NCI-H1105 (cell line): ENCODE results near the gene UNC13A.

Experiments
- DNase-seq: peaks from one replicate; lab custom pipeline; 2025; lab: John Stamatoyannopoulos, UW

UNC13A gene

DNA sequence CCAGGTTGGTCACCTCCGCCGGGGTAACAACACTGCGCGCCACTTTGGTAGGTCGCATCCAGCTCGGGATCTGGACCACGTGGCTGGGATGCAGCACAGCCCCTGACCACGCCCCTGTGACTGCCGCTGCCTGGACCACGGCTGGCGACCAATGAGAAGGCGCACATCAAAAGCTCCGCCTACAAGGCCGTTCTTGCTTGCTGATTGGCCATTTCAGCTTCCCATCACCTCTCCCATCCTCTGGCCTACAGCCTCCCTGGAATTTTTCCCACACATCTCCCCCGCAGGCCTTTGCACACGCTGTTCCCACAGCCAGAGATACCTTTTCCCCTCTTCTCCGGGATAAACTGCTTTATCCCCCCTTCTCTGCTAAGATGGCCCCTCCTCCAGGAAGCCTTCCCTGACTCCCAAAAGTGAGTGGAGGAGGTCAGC lies 18.6 kb upstream of the UNC13A start:
- DNase-seq: no peak

DNA sequence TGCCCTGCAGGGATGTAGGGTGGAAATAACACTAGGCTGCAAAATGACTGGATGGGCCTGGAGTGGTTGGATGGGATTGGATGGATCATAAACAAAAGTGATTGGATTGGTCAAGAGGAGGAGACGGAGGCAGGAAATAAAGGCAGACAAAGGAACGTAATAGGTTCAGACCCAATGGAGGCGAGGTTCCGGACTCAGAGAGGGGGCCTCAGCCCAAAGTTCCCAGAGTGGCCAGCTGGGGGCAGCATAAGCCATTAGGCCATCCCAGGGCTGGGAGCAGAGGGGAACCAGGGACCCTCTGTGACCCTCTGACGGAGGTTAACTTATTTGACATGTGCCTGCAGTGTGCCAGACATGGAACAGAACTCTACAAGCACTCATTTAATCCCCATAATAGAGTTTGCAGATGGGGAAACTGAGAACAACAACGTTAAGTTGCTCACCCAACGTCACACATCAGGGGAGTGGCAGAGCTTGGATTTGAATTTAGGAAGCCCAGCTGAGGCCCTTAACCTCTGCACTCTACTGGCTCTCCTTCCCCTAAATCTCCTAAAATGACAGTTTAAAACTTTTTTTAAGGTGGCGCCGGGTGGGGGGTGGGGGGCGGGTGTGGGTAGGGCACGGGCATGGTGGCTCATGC lies 15.8 kb upstream of the UNC13A start:
- no peak for DNase-seq

DNA sequence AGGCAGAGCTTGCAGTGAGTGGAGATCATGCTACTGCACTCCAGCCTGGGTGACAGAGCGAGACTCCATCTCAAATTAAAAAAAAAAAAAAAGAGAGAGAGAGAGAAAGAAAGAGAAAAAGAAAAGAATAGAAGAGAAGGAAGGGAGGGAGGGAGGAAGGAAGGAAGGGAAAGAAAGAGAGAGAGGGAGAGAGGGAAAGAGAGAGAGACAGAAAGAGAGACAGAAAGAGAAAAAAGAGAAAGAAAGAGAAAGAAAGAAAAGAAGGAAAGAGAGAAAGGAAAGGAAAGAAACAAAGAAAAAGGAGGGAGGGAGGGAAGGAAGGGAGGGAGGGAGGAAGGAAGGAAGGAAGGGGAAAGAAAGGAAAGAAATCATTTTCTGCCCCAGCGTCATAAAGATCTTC lies 7.0 kb upstream of the UNC13A start:
- DNase-seq: no peak

DNA sequence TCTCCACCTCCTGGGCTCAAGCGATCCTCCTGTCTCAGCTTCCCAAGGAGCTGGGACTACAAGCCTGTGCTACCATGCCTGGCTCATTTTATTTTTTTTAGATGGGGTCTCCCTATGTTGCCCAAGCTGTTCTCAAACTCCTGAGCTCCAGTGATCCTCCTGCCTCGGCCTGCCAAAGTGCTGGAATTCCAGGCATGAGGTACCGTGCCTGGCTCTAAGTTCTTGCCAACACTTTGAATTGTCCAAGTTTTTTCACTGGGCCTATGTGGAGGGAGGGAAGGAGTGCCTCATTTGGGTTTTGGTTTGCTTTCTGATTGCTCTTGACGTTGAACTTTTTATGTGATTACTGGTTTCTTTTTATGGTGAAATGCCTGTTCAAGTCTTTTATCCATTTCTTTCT lies 4.4 kb upstream of the UNC13A start:
- DNase-seq: no peak

DNA sequence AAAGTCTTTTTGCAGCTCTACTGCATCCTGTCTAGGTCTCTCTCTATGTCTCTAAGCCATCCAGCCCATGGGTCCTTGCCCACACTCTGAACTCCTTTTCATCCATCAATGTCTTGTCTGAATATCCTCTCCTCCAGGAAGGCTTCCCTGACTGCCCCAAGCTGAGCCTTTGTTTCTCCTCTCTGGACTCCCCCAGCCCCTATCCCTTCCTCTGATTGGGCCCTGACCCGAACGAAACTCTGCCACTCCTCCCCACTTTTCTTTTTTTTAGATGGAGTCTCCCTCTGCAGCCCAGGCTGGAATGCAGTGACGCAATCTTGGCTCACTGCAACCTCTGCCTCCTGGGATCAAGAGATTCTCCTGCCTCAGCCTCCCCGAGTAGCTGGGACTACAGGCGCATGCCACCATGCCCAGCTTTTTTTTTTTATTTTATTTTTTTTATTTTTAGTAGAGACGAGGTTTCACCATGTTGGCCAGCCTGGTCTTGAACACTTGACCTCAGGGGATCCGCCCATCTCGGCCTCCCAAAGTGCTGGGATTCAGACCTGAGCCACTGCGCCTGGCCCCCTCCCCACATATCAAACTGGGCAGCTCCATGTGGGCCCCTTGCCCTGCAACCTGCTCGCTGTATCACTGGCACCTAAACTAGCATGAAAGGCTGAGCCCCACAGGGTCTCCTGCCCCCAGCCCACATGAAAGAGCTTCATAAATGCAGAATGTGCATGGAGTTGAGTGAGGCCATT lies 870 bp upstream of the UNC13A start:
- DNase-seq: no peak

DNA sequence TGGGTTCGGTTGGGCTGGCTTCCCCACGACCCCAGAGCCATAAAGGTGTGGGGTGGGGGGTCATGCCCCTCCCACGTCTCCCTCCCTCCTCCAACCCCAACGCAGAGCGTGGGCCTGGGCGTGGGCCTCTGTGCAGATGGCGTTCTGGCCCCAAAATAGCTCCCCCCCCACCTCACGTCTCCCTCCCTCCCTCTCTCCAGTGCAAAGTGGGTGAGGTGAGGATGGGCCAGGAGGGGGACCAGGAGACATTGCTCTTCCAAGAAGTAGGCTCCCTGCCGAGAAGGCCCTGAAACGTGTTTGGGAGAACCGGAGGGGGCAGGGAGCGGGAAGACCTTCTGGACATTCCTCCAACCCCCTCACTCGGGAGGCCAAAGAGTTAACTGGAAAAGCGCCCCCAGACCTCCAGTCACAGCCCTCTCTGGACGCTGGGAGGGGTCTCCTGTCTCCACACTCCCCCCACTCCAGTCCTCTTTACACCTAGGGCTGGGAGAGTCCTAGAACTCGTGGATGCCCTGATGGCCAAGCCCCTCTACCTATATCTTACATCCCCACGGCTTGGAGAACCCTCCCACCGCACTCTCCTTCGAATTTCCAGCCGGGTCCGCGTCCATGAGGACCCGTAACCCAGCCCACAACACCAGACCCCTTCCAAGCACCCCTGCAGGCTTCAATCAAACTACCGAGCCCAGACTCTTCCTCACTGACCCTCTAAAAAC lies 855 bp downstream of the UNC13A start:
- DNase-seq: no peak

DNA sequence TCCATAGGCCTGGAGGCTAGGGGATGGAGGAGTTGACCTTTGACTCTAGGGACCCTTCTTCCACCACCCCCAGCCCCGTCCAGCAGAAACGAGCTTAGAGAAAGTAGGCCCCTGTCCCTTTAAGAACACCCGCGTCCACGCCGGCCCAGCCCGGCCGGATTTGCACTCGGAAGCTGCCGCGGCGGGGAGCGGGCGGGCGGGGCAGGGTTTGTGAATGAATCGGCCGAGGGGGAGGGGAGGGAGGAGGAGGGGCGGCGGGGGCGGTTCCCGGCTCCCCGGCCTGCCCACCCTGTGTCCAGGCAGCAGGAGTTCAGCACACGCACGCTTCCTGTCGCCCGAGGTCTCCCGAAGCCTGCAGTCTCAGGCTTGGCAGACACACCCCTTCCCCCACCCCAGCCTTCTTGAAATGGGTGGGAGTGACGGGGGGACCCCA lies 1.5 kb downstream of the UNC13A start:
- DNase-seq: peak; percentile 15

DNA sequence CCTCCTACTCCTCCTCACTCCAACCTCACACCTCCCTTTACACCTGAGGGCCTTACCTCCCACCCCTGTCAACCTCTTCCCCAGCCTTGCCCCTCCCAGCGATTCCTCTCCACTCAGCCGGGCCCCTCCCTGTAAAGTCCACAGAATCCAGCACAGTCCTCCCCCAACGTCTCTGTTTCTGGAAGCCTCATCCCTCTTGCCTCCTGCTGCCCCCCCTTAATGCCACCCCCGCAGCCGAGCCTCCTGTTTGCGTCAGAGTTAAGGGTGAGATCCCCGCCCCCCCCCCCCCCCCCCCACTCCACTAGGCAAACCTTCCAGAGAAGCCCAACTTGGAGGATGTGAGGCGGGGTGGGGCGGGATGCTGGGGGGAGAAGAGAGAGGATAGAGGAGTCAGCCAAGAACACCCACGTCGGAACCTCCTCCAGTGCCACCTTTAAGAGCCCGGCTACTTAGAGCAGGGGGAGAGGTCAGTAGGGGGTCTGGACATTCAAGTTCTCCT lies 2.1 kb downstream of the UNC13A start:
- DNase-seq: no peak

DNA sequence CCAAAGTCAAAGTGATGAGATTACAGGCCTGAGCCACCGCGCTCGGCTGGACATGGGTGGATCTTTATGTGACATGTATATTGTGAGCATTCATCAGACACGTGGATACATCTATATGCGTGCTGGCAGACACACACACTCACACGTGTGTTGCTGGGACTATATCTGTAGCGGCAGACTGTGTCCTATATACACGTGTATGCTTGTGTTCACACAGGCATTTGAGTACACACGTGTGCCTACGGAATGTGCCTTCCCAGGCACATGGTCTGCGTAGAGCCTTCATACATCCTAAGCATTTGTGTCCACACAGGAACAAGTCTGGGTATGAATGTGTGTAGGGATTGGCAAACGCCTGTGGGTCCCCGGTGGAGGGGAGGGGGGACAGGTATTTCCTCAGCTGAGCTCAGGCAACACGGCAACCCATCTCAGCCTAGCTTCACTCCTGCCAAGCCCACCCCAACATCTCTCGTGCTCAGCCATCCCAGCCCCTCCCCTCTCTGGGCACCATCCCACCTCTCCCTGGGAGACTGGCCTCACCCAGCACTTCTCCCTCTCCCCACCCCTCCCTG lies 2.6 kb downstream of the UNC13A start:
- DNase-seq: no peak

DNA sequence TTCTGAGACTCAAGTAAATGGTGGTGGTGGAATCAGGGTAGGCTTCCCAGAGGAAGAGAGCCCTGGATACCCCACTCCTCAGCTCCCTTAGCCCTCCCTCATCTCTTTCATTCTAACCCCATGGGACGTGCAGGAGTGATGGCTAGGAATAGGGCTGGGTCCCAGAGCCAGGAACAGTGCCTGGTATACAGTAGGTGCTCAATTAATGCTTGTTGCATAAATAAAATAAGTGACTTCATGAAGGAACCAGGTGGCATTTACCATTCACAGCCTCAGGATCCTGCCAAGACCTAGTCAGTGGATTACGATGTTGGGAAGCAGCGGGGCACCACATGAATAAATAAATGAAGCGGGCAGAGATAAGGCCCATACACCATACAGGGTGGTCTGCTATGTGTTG lies 3.9 kb downstream of the UNC13A start:
- no peak for DNase-seq

DNA sequence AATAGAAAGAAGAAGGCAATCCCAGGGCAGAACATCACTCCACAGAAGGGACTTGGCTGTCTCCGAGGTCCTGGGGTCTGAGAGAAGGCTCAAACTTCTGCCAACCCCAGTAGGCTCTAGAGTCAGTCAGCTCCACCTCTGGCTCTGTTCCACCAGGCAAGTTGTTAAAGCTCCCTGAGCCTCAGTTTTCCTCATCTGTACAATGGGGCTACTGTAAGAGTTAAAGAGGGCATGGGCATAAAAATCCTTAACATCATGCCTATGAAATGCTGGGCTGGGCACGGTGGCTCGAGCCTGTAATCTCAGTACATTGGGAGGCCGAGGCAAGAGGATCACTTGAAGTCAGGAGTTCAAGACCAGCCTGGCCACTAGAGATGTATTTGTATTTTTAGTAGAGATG lies 5.1 kb downstream of the UNC13A start:
- DNase-seq: no peak

DNA sequence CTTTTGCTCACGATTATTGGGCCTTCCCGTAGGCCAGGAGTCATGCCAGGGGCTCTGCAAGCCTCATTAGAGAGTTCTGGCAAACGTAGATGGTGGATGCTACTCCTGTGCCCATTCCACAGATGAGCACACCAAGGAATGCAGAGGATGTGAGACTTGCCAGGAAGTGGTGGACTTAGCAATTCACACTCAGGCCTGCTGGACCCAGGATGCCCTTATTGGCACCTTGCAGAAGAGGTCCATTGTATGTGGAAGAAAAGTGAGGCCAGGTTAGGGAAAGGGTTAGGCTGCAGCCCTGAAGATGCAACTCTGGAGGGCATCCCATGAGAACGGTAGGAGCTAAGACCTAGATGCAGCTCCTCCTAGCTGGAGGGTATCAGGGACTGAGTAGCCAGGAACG lies 5.9 kb downstream of the UNC13A start:
- DNase-seq: no peak

DNA sequence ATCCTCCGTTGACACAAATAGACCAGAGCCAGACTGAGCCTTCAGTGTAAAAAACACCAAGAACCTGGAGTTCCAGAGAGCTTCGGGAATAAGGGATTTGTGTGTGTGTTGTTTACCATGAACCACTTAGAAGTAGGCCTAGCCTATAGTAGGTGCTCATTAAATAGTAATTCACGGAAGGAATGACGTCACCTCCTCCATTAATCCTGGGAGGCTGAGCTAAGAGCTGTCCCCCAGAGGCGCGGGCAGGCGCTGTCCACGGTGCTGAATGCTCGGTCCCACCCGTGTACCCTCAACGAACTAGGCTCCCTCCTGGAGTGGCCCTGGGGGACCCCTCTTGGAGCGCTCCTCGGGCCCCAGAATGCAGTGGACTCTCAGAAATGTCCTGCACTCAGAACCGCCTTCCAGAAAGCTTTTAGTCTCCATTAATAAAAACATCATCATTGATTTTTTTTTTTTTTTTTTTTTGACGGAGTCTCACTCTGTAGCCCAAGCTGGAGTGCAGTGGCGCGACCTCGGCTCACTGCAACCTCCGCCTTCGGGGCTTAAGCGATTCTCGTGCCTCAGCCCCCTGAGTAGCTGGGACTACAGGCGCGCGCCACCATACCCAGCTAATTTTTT lies 6.5 kb downstream of the UNC13A start:
- no peak for DNase-seq

DNA sequence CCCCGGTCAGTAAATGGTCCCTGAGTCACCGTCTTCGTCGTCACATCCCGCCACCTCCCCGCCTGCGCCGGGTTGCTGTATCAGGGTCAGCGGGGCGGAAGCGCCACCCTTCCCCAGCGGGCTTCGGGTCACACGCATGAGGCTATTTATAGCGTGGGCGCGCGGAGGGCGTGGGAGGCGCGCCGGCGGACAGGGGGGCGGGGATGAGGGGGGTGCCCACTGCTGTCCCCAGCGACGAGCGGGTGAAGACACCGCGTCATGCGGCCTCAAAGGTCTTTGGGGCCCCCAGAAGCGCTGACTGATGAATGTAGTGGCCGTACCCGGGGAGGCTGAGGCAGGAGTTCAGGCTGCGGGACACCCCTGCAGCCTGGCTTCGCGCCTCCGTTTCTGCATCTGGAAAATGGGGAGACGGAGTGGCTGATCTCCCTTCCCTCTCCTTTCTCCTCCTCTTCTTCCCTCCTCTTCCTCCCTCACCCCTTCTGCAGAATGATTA lies 7.9 kb downstream of the UNC13A start:
- no peak for DNase-seq

DNA sequence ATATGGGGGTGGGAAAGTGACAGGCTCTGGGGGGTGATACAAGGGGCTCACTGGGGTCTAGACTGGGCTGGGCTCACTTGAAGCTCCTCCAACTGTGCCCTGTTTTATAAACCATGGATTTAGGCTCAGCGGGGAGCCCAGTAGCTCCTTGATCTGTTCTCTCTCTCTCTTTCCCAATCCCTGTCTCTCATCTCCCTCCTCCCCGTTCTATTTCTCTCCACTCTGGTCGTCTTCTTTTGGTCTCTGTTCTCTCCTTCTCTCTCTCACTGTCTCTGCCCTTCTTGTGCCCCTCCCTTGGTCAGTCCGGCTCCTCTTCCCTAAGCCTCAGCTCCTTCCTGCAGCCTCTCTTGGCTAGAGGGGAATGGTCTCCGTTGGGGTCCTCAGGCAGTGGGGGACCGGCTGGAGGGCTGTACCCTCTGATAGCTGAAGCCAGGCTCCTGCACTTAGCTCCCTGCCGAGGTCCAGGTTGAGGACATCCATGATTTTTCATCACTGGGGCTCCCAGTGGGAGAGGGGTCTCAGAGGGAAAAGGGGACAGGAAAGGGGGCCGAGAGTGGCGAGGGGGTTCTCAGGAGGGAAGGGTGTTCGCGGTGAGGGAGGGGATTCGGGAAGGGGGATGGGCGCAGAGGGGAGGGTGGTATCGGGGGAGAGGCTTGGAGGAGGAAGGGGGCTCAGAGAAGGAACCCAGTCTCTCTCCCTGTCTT lies 8.5 kb downstream of the UNC13A start:
- DNase-seq: no peak

DNA sequence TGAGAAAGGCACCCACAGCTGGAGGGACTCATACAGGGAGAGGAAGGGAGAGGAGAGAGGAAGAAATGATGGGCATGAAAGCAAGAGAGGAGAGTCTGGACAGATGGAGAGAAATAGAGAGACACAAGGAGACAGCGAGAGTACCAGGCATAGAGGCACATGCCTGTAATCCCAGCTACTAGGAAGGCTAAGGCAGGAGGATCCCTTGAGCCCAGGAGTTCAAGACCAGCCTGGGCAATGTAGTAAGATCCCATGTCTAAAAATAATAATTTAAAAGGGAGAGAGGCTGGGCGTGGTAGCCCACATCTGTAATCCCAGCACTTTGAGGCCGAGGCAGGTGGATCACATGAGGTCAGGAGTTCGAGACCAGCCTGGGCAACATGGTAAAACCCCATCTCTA lies 9.3 kb downstream of the UNC13A start:
- no peak for DNase-seq

DNA sequence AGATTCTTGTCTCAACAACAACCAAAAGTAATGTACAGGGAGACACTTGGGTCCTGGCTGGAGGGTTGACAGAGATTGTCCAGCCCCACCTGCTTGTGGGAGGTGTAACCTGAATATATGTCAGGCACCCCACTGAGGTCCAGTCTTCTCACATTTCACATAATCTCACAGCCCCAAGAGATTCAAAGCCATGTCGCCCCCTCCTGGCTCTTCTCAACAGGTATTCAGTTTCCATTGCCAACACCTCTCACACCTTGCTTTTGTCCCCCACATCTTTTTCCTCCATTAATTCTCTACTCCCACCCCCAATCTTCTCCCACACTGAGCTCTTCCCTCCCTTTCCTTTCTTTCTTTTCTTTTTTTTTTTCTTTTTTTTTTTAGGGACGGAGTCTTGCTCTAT lies 11.2 kb downstream of the UNC13A start:
- no peak for DNase-seq

DNA sequence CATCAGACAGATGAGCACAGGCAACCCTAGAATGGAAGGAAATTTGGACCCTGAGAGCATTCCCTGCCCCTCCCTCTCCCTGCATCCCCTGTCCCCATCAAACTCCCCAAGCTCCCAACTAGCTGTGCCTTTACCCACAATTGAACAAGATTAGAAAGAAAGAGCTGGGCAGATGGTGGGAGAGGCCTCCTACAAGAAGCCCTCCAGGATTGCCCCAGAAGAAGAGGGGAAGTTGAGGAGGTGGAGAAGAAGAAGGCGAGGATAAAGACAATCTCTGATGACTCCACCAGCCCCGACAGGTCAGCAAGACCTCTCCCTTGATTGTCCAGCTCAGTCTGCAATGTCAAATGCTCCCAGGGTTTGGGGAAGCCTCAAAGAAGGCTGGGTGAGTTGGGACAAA lies 11.9 kb downstream of the UNC13A start:
- DNase-seq: no peak

DNA sequence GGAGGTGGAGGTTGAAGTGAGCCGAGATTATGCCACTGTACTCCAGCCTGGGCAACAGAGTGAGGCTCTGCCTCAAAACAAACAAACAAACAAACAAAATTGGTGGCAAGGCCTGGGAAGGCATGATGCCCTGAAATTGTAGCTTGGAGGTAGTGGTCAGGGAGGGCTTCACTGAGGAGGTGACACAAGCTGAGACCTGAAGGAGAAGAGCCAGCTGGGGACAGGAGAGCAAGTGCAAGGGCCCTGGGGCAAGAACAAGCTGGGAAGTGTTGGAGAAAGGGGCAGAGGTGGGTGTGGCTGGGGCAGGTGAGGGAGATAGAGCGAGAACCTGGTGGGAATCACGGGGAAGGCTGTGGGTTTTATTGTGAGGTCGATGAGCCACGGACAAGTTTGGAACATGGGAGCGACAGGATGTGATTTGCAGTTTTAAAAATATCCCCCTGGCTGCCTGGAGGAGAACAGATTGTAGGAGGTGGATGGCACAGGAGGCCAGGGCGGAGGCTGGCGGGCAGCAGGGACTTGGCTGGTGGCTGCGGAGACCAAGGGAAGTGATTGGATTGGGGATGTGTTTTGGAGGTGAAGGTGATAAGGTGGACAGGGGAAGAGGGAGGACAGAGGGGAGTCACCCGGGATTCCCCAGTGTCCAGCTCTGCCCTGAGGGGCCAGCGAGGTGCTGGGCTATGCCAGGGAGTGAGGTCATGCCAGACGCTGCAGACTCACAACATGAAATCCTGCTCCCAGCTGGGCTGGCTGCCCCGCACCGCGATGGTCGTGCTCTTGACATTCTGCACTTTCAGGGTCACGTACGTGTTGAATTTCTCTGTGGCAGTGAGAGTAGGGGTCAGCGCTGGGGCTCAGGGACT lies 14.0 kb downstream of the UNC13A start:
- no peak for DNase-seq

DNA sequence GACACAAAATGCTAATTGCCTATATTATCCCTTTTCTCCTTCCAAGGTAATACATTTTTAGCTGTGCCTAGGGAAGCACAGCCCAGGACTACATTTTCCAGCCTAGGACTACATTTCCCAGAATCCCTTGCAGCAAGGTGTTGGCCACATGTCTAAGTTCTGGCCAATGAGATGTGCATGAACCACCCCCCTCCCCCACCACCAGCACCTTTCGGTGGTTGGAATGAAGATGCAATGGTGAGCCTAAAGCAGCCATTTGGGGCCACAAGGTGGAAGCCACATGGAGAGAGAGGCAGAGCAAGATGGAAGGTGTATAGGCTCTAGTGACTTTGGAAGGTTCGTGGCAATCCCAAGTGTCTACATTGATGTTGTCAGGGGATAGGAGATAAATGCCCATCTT lies 16.2 kb downstream of the UNC13A start:
- DNase-seq: no peak
